NCI-H1436 treated with DMSO at 0.1 percent for 48 hours (cell line): ENCODE data around the gene NDRG3.
A peak's percentile ranks its signal among the peaks of the same experiment; 100 is the strongest.

Experiments
- DNase-seq: peaks from one replicate; lab custom pipeline; 2025; lab: John Stamatoyannopoulos, UW

NDRG3 gene

GRCh38 chr20:36745927-36746659, at the start of gene NDRG3:
Gene NDRG3, minus strand, starts transcription at chr20:36746090. Its CDS starts 24,355 bp downstream, at chr20:36721735.
- peak; percentile 74 for DNase-seq

- no peak for DNase-seq
These were observed 48.2 kb upstream of the NDRG3 start for GRCh38 chr20:36794116-36794474.

- no peak for DNase-seq
These were observed 47.6 kb upstream of the NDRG3 start for GRCh38 chr20:36793294-36794115.

GRCh38 chr20:36792422-36792821, 46.5 kb upstream of the NDRG3 start:
- DNase-seq, result no peak

GRCh38 chr20:36791862-36792261, 46.0 kb upstream of the NDRG3 start:
- DNase-seq, result no peak

- no peak for DNase-seq
These were observed 40.8 kb upstream of the NDRG3 start for GRCh38 chr20:36786663-36787062.

- DNase-seq, result no peak
These were observed 40.4 kb upstream of the NDRG3 start for GRCh38 chr20:36786246-36786645.

GRCh38 chr20:36785308-36785707, 39.4 kb upstream of the NDRG3 start:
- DNase-seq, result no peak

GRCh38 chr20:36784900-36785299, 39.0 kb upstream of the NDRG3 start:
- DNase-seq, result no peak

GRCh38 chr20:36784116-36784515, 38.2 kb upstream of the NDRG3 start:
- DNase-seq, result no peak

GRCh38 chr20:36779656-36780025, 33.8 kb upstream of the NDRG3 start:
- no peak for DNase-seq

GRCh38 chr20:36778831-36779655, 33.2 kb upstream of the NDRG3 start:
- DNase-seq, result no peak

GRCh38 chr20:36777576-36777975, 31.7 kb upstream of the NDRG3 start:
- no peak for DNase-seq

- DNase-seq, result no peak
These were observed 31.3 kb upstream of the NDRG3 start for GRCh38 chr20:36777167-36777566.

- DNase-seq, result no peak
These were observed 29.9 kb upstream of the NDRG3 start for GRCh38 chr20:36775826-36776225.

GRCh38 chr20:36775196-36775595, 29.3 kb upstream of the NDRG3 start:
- no peak for DNase-seq

GRCh38 chr20:36773597-36774390, 27.9 kb upstream of the NDRG3 start, which contains the start of gene DSN1:
Gene DSN1, minus strand, starts transcription at chr20:36773763. Its CDS starts 2,305 bp downstream, at chr20:36771458.
- peak; percentile 88 for DNase-seq

- no peak for DNase-seq
These were observed 27.3 kb upstream of the NDRG3 start for GRCh38 chr20:36773107-36773596.

- DNase-seq, result no peak
These were observed 24.8 kb upstream of the NDRG3 start for GRCh38 chr20:36770680-36771079.

- no peak for DNase-seq
These were observed 23.0 kb upstream of the NDRG3 start for GRCh38 chr20:36768768-36769430.

GRCh38 chr20:36761125-36761524, 15.2 kb upstream of the NDRG3 start:
- no peak for DNase-seq
